Spleen (tissue), 11 donors: ENCODE data around the gene MDFI. TPM values are rescaled to one million over a fixed set of nuclear protein-coding genes. Genes with fewer than 3 reads are reported as not detected.

Source experiments
- DNase-seq: peaks from one replicate; pipeline ENCODE4 v3.0.0-alpha.2; 2020
- H3K27ac ChIP-seq, 8 donors: fragments of 200-600 bp; sonication (generic) in 7 of 8; 1 replicate in 4 of 8; 2 replicates in 4 of 8; pipeline versions ENCODE4 v1.5.0 to v1.8.0; 2016 to 2021; ENCODE audit warnings: inconsistent platforms in 4 of 8, mild to moderate bottlenecking in 4 of 8, moderate library complexity in 1 of 8
- H3K27me3 ChIP-seq, 7 donors: fragments of 200-600 bp; sonication (generic) in 6 of 7; replicated peaks in 1 of 7; 1 replicate in 4 of 7; 2 replicates in 3 of 7; pipeline versions ENCODE4 v1.5.0 to v1.8.0; 2016 to 2021; ENCODE audit warnings: inconsistent platforms in 3 of 7, mild to moderate bottlenecking in 1 of 7
- H3K36me3 ChIP-seq, 6 donors: fragments of 200-600 bp; sonication (generic) in 5 of 6; 1 replicate in 4 of 6; 2 replicates in 2 of 6; pipeline versions ENCODE4 v1.5.0 to v1.8.0; 2016 to 2021; ENCODE audit warnings: inconsistent platforms in 2 of 6
- H3K4me1 ChIP-seq, 6 donors: fragments of 200-600 bp; sonication (generic) in 5 of 6; 1 replicate in 3 of 6; 2 replicates in 3 of 6; pipeline versions ENCODE4 v1.5.0 to v1.8.0; 2016 to 2021; ENCODE audit warnings: inconsistent platforms in 3 of 6
- H3K4me3 ChIP-seq, 8 donors: fragments of 200-600 bp; sonication (generic) in 7 of 8; 1 replicate in 4 of 8; 2 replicates in 4 of 8; pipeline versions ENCODE4 v1.5.0 to v1.8.0; 2016 to 2021; ENCODE audit warnings: inconsistent platforms in 4 of 8, mild to moderate bottlenecking in 4 of 8, moderate library complexity in 2 of 8
- H3K9me3 ChIP-seq, 8 donors: fragments of 200-600 bp; sonication (generic) in 7 of 8; 1 replicate in 4 of 8; 2 replicates in 4 of 8; pipeline versions ENCODE4 v1.5.0 to v1.8.0; 2016 to 2021; ENCODE audit warnings: inconsistent platforms in 4 of 8
- POLR2A ChIP-seq, 3 donors: fragments of 450-650 bp; IDR thresholded peaks; one replicate each; pipeline ENCODE4 v1.5.1; 2017; ENCODE audit warnings: antibody characterized with exemption in 3 of 3, mild to moderate bottlenecking in 1 of 3
- POLR2AphosphoS5 ChIP-seq, 3 donors: sonication (generic); formaldehyde crosslinking; IDR thresholded peaks; one replicate each; pipeline ENCODE4 v1.5.1; 2017; ENCODE audit warnings: antibody characterized with exemption in 3 of 3
- WGBS, 5 donors: extraction: QIAGEN DNeasy Blood & Tissue Kit in 3 of 5; methylation state at CpG; one replicate each; pipeline versions ENCODE4 v1.1.5 to v1.1.7; 2013 to 2018; 5-methylcytosine and 5-hydroxymethylcytosine counted together
- intact Hi-C: fragments of 100-400 bp; cut with DNase I; formaldehyde crosslinking; loops from one replicate; pipeline ENCODE4 v1.15.0; 2023; ENCODE audit warnings: low total_unique reads
- polyA plus RNA-seq, 3 donors: library from polyadenylated mRNA; stranded (reverse); fragments of 200-250 nt; gene quantifications; one replicate each; pipeline ENCODE4 v1.2.1, GENCODE V29; 2013
- total RNA-seq, 7 donors: library from RNA; depleted of rRNA in 3 of 7; stranded (reverse); fragments of >200 nt in 3 of 7; fragmentation: NEBNext Ultra II Directional in 4 of 7; extraction: Animal tissue kit (Norgen Biotek cat#: 25700) in 4 of 7; gene quantifications; one replicate each; pipeline versions ENCODE4 v1.1.0 to v1.2.1, GENCODE V29; 2016 to 2021
- TF ChIP-seq, protein P1 (sequence below), 11 experiments: fragments of 200-600 bp in 7 of 11; fragments of 450-650 bp in 4 of 11; sonication (generic) in 4 of 11; IDR thresholded peaks in 8 of 11; conservative IDR thresholded peaks in 3 of 11; 1 replicate in 7 of 11; 2 replicates in 4 of 11; pipeline versions ENCODE4 v1.4.0 to v1.8.0; 2016 to 2021; ENCODE audit warnings: antibody characterized with exemption in 11 of 11, inconsistent platforms in 4 of 11, mild to moderate bottlenecking in 1 of 11
- donor health status: healthy with polysubstance abuse.
- donor health status: DM: no; HTN: no; CAD: no; lungs with moderate emphysema.
- donor health status: DM: no; HTN: no; CAD: no.
- donor health status: Bipolar disorder and iron deficiency.
- donor health status: healthy.
- donor health status: DM: no; HTN: no; CAD: no.
- donor health status: DM: yes; HTN: yes; CAD: no.

Gene MDFI
- total and polyA plus RNA-seq, 10 donors: 0.28 to 0.82 (median 0.47) TPM; not detected in 5

DNA sequence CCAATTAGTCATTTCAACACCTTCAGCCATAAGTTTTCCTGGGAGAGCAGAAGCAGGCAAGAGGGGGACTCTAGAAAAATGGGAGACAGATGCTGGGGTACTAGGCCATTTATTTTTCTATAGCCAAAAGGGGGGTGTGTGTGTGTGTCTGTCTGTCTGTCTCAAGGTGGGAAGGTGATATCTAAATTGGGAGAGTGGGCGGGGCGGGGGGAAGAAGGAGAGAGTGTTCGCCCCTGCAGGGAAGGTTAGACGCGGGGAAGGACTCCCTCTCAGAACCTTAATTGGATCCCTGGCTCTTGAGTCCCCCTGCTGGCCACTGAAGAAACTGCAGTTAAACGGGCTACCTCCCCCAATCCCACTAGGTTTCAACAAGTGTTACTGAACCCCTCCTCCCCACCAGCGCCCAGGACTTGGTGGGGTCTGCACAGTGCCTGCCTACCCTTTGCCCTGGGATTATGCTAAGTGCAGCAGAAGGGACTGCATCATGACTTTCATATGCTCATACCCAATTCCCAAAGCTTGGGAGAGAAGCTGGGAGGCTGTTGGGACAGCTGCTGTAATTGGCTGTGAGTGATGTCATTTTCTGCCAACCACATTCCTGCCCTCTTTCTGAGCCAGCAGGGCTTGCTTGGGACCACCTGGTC lies 46.3 kb upstream of the MDFI start:
- no peak overlapping the region for H3K4me3 ChIP-seq
- DNase-seq: peak; percentile 88
- no peaks in the 10 kb centered on the region for H3K27me3 ChIP-seq
- H3K27ac ChIP-seq: no peak overlapping the region
- no peaks in the 10 kb centered on the region for H3K9me3 ChIP-seq
- no peaks in the 10 kb centered on the region for H3K4me1 ChIP-seq
- TF ChIP-seq POLR2AphosphoS5 (IDR thresholded peaks at IDR 0.05) (no peak), POLR2A (IDR thresholded peaks at IDR 0.05) (no peak)
- TF ChIP-seq, protein P1, sequence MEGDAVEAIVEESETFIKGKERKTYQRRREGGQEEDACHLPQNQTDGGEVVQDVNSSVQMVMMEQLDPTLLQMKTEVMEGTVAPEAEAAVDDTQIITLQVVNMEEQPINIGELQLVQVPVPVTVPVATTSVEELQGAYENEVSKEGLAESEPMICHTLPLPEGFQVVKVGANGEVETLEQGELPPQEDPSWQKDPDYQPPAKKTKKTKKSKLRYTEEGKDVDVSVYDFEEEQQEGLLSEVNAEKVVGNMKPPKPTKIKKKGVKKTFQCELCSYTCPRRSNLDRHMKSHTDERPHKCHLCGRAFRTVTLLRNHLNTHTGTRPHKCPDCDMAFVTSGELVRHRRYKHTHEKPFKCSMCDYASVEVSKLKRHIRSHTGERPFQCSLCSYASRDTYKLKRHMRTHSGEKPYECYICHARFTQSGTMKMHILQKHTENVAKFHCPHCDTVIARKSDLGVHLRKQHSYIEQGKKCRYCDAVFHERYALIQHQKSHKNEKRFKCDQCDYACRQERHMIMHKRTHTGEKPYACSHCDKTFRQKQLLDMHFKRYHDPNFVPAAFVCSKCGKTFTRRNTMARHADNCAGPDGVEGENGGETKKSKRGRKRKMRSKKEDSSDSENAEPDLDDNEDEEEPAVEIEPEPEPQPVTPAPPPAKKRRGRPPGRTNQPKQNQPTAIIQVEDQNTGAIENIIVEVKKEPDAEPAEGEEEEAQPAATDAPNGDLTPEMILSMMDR (IDR thresholded peaks at IDR 0.05 in 8 of 11, conservative IDR thresholded peaks at IDR 0.05 in 3 of 11): peak; percentile 83 to 94 (median 91)
- WGBS, 5 donors: 4 to 8% (median 6%) methylated on average over 6 to 7 of the region's 7 CpGs
- intact Hi-C loops: loop anchor here (5.0 kb wide), 3 partner anchors 130 to 220 kb away; no protein-coding TSS in a partner anchor
- peaks cover 0 to 85% (median 28%) of the 10 kb centered on the region in 6 donors for H3K36me3 ChIP-seq

DNA sequence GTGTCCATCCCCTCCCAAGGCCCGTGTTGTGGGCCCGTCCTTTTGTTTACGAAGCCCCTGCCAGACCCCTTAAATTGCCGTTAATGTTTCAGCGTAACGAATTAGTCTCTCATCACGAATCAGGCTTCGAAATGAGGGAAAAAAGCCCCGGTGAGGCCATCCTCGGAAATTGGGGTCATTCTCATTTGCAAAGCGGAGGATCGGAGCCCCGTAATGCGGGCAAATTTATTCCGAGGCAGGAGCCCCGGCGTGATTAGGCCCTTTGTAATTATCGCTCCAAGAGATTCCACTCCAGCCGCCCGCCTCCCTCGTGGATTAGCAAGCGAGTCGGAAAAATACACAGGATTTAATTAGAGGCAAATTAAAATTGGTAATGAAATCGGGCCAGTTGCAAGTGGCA lies 44.9 kb upstream of the MDFI start:
- Histone ChIP-seq H3K36me3 (peaks cover 0 to 81% (median 28%) of the 10 kb centered on the region in 6 donors), H3K27me3 (no peaks in the 10 kb centered on the region), H3K27ac (no peak overlapping the region), H3K4me1 (no peaks in the 10 kb centered on the region), H3K9me3 (no peaks in the 10 kb centered on the region), H3K4me3 (no peak overlapping the region)
- no peak for TF ChIP-seq POLR2AphosphoS5 (IDR thresholded peaks at IDR 0.05)
- TF ChIP-seq, protein P1 (IDR thresholded peaks at IDR 0.05 in 8 of 11, conservative IDR thresholded peaks at IDR 0.05 in 3 of 11): no peak
- no peak for TF ChIP-seq POLR2A (IDR thresholded peaks at IDR 0.05)
- no peak for DNase-seq
- intact Hi-C loops: loop anchor here (5.0 kb wide), 3 partner anchors 131 to 221 kb away; no protein-coding TSS in a partner anchor
- 93 to 95% (median 94%) methylated on average over 24 of the region's 24 CpGs for WGBS, 5 donors

DNA sequence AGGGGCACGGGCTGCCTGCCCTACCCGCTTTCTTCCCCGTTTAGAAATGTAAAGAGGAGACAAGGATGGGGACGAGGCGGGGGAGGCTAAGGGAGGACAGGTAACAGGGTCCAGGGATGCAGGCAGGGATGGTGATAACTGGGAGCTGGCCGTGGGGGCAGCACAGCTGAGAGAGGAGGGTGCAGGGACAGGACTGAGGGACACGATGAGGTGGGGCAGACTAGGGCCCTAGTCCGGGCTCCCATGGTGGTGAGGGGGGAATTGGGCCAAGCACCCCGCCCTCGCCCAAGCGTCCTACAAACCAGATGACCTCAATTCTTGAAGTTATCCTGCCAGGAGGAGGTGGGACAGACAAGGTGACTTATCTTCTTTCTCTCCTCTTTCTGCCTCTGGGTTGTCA lies 44.4 kb upstream of the MDFI start:
- H3K4me1 ChIP-seq: no peaks in the 10 kb centered on the region
- intact Hi-C loops: loop anchor here (5.0 kb wide), 3 partner anchors 132 to 222 kb away; no protein-coding TSS in a partner anchor
- H3K9me3 ChIP-seq: no peaks in the 10 kb centered on the region
- no peak overlapping the region for H3K4me3 ChIP-seq
- DNase-seq: no peak
- peaks cover 0 to 81% (median 30%) of the 10 kb centered on the region in 6 donors for H3K36me3 ChIP-seq
- WGBS, 5 donors: 87 to 96% (median 93%) methylated on average over 11 of the region's 11 CpGs
- no peaks in the 10 kb centered on the region for H3K27me3 ChIP-seq
- TF ChIP-seq POLR2AphosphoS5 (IDR thresholded peaks at IDR 0.05) (no peak), POLR2A (IDR thresholded peaks at IDR 0.05) (no peak)
- TF ChIP-seq, protein P1 (IDR thresholded peaks at IDR 0.05 in 8 of 11, conservative IDR thresholded peaks at IDR 0.05 in 3 of 11): no peak
- H3K27ac ChIP-seq: no peak overlapping the region

DNA sequence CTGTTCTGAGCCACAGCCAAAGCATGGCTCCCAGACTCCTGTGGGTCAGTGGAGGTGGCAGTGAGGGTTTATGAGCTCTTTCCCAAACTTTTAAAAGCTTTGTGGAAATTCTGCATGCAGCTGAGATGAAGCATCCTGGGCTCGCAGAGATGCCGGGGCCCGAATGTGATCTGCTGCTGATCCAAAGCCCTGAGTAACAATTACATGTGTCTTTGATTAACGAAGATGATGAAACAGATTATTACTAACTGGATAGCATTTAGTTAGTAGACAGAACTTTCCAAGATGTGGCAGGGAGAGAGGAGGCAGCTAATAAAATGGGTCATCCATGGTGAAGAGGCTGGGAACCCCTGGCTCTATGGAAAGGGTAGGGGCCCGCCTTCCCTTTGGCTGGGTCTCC lies 43.9 kb upstream of the MDFI start:
- Histone ChIP-seq H3K27me3 (no peaks in the 10 kb centered on the region), H3K36me3 (peaks cover 0 to 81% (median 31%) of the 10 kb centered on the region in 6 donors), H3K4me3 (no peak overlapping the region), H3K4me1 (no peaks in the 10 kb centered on the region), H3K27ac (no peak overlapping the region), H3K9me3 (no peaks in the 10 kb centered on the region)
- intact Hi-C loops: loop anchor here (5.0 kb wide), 3 partner anchors 132 to 222 kb away; no protein-coding TSS in a partner anchor
- DNase-seq: no peak
- 93 to 98% (median 96%) methylated on average over 4 to 5 of the region's 5 CpGs for WGBS, 5 donors
- TF ChIP-seq, protein P1 (IDR thresholded peaks at IDR 0.05 in 8 of 11, conservative IDR thresholded peaks at IDR 0.05 in 3 of 11): no peak
- TF ChIP-seq POLR2A (IDR thresholded peaks at IDR 0.05): no peak
- TF ChIP-seq POLR2AphosphoS5 (IDR thresholded peaks at IDR 0.05): no peak
